Endothelial cell of umbilical vein (primary cell): ENCODE measurements around the gene CDK6. TPM values are rescaled to one million over a fixed set of nuclear protein-coding genes. Genes with fewer than 3 reads are reported as not detected.

Experiments used
- BruUV-seq: library from RNA; stranded (reverse); fragments of 400-500 nt; replicated peaks from 2 replicates; lab custom pipeline; 2021; lab: Mats Ljungman, UMichigan
- CTCF ChIA-PET: fragments of 300-600, 350-600 bp; sonication (Branson Sonifier 250); formaldehyde crosslinking; loops from one replicate; lab custom pipeline; 2021; ENCODE audit warnings: antibody characterized with exemption, inconsistent platforms; lab: Charles Lee
- POLR2A ChIA-PET: fragments of 300-600, 350-600 bp; sonication (Branson Sonifier 250); formaldehyde crosslinking; loops from one replicate; lab custom pipeline; 2021; ENCODE audit warnings: antibody characterized with exemption, inconsistent platforms; lab: Charles Lee
- DNase-seq: peaks from one replicate; pipeline ENCODE4 v3.0.0-alpha.2; 2011; ENCODE audit warnings: low read depth, low spot score
- FAIRE-seq: peaks from 2 replicates; lab custom pipeline; 2011; peaks lifted over from hg19 to GRCh38; lab: Jason Lieb, UNC
- H2AFZ ChIP-seq: 2 replicates; pipeline ENCODE4 v1.6.0; 2012; ENCODE audit warnings: low read depth, low read length, control low read depth, inconsistent platforms
- H3K27ac ChIP-seq: 2 replicates; pipeline ENCODE4 v1.5.1; 2011; ENCODE audit warnings: low read depth, mild to moderate bottlenecking, control low read depth, low read length, moderate library complexity; ENCODE audit not compliant: insufficient read depth
- H3K27me3 ChIP-seq, 2 experiments: 2 replicates each; pipeline versions ENCODE4 v1.6.0 to v1.6.1; 2011; ENCODE audit warnings: low read length in 2 of 2, mixed read lengths in 1 of 2; ENCODE audit not compliant: control insufficient read depth in 2 of 2, insufficient read depth in 2 of 2
- H3K36me3 ChIP-seq, 2 experiments: 2 replicates in 1 of 2; 3 replicates in 1 of 2; pipeline ENCODE4 v1.5.1; 2011; ENCODE audit warnings: low read length in 2 of 2, mild to moderate bottlenecking in 1 of 2, moderate library complexity in 1 of 2; ENCODE audit not compliant: control insufficient read depth in 2 of 2, insufficient read depth in 2 of 2; ENCODE audit errors: extremely low read depth in 1 of 2
- H3K4me1 ChIP-seq: 3 replicates; pipeline ENCODE4 v1.5.1; 2011; ENCODE audit warnings: mild to moderate bottlenecking, low read length; ENCODE audit not compliant: control insufficient read depth, insufficient read depth; ENCODE audit errors: extremely low read depth
- H3K4me2 ChIP-seq: 2 replicates; pipeline ENCODE4 v1.6.1; 2011; ENCODE audit warnings: low read length, control low read depth, mixed read lengths; ENCODE audit not compliant: insufficient read depth
- H3K4me3 ChIP-seq, 3 experiments: fragments of 200-600 bp in 1 of 3; sonication (generic), shearing (Covaris generic) in 1 of 3; replicated peaks in 1 of 3; 2 replicates each; pipeline ENCODE4 v1.5.1; 2011 to 2016; ENCODE audit warnings: control low read depth in 3 of 3, low read length in 3 of 3, mild to moderate bottlenecking in 2 of 3, inconsistent platforms in 1 of 3, low read depth in 1 of 3, moderate library complexity in 1 of 3; ENCODE audit not compliant: insufficient read depth in 1 of 3
- H3K79me2 ChIP-seq: 2 replicates; pipeline ENCODE4 v1.6.0; 2012; ENCODE audit warnings: low read length, inconsistent platforms; ENCODE audit not compliant: control insufficient read depth, insufficient read depth
- H3K9ac ChIP-seq: replicated peaks from 2 replicates; pipeline ENCODE3; 2011; ENCODE audit warnings: low read length, control low read depth; ENCODE audit not compliant: insufficient read depth; ENCODE audit errors: extremely low read depth
- H3K9me1 ChIP-seq: replicated peaks from 3 replicates; pipeline ENCODE4 v1.6.0; 2011; ENCODE audit warnings: mild to moderate bottlenecking, low read length; ENCODE audit not compliant: control insufficient read depth, insufficient read depth; ENCODE audit errors: extremely low read depth
- H3K9me3 ChIP-seq: replicated peaks from 2 replicates; pipeline ENCODE4 v1.5.1; 2012; ENCODE audit warnings: low read length, inconsistent platforms; ENCODE audit not compliant: control insufficient read depth, insufficient read depth
- H4K20me1 ChIP-seq: replicated peaks from 2 replicates; pipeline ENCODE3; 2011; ENCODE audit warnings: mild to moderate bottlenecking, low read length; ENCODE audit not compliant: control insufficient read depth, insufficient read depth; ENCODE audit errors: extremely low read depth
- EZH2 ChIP-seq: IDR thresholded peaks from 2 replicates; pipeline ENCODE4 v1.6.1; 2012; ENCODE audit warnings: borderline replicate concordance, low read depth, mild to moderate bottlenecking, moderate library complexity, low read length, inconsistent platforms; ENCODE audit not compliant: severe bottlenecking
- FOS ChIP-seq: IDR thresholded peaks from 2 replicates; pipeline ENCODE4 v1.6.1; 2011; ENCODE audit warnings: mild to moderate bottlenecking, low read length, moderate library complexity, borderline replicate concordance; ENCODE audit not compliant: insufficient read depth
- GATA2 ChIP-seq: IDR thresholded peaks from 2 replicates; pipeline ENCODE4 v1.7.0; 2011; ENCODE audit warnings: low read depth, mild to moderate bottlenecking, moderate library complexity, mixed read lengths, low read length; ENCODE audit not compliant: insufficient read length, insufficient read depth
- JUN ChIP-seq: IDR thresholded peaks from 2 replicates; pipeline ENCODE4 v1.6.1; 2011; ENCODE audit warnings: borderline replicate concordance, low read depth; ENCODE audit not compliant: insufficient read length, insufficient read depth
- MYC ChIP-seq: IDR thresholded peaks from one replicate; pipeline ENCODE4 v1.6.1; 2011; ENCODE audit warnings: mild to moderate bottlenecking, low read depth, low read length
- POLR2A ChIP-seq: IDR thresholded peaks from 2 replicates; pipeline ENCODE4 v1.6.1; 2012; ENCODE audit warnings: low read depth, mild to moderate bottlenecking, control low read depth, low read length
- POLR2AphosphoS5 ChIP-seq: IDR thresholded peaks from 2 replicates; pipeline ENCODE4 v1.6.1; 2012; ENCODE audit warnings: low read depth, mild to moderate bottlenecking, control low read depth, low read length, moderate library complexity; ENCODE audit not compliant: insufficient read depth
- dilution Hi-C: fragments of 300-500 bp; cut with MboI; formaldehyde crosslinking; loops from one replicate; pipeline ENCODE4 v1.15.0; 2019; ENCODE audit warnings: low sequenced_read_pairs; ENCODE audit not compliant: extremely low pct_ligation_motif_present
- intact Hi-C: fragments of 100-400 bp; cut with micrococcal nuclease; formaldehyde crosslinking; loops from one replicate; pipeline ENCODE4 v1.10.0; 2022
- polyA plus RNA-seq, 4 experiments: library from polyadenylated mRNA; depleted of rRNA in 3 of 4; stranded (reverse) in 3 of 4; unstranded in 1 of 4; fragments of >200 nt; gene quantifications; 2 replicates each; pipeline versions ENCODE4 v1.2.1 to v1.2.3, GENCODE V29; 2011 to 2012; ENCODE audit warnings: missing spikeins in 1 of 4
- total RNA-seq: library from RNA; stranded (reverse); gene quantifications from 2 replicates; pipeline ENCODE4 v1.2.3, GENCODE V29; 2021
- TF ChIP-seq, protein P1 (sequence below), 2 donors: IDR thresholded peaks; 1 replicate in 1 of 2; 2 replicates in 1 of 2; pipeline ENCODE4 v1.5.1; 2011; ENCODE audit warnings: low read length in 2 of 2, mild to moderate bottlenecking in 2 of 2, moderate library complexity in 2 of 2, control low read depth in 1 of 2, inconsistent platforms in 1 of 2, low read depth in 1 of 2; ENCODE audit not compliant: insufficient read depth in 1 of 2; ENCODE audit errors: extremely low read depth in 1 of 2
- TF ChIP-seq, protein P2 (sequence below): IDR thresholded peaks from 2 replicates; pipeline ENCODE4 v1.6.1; 2011; ENCODE audit not compliant: insufficient read depth, insufficient read length

Gene CDK6
- total and polyA plus RNA-seq, 2 donors (not counting 3 experiments of a cell fraction or from before 2014, with no cell fraction given), result 6.0 to 28.2 TPM

- Histone ChIP-seq H3K4me2 (peak overlapping the region; percentile 90), H3K79me2 (no peaks in the 10 kb centered on the region), H3K9ac (no peak overlapping the region), H3K27ac (peak overlapping the region; percentile 49), H3K4me1 (peaks cover 34% of the 10 kb centered on the region), H2AFZ (no peak overlapping the region), H3K4me3 (no peak overlapping the region), H3K27me3 (no peaks in the 10 kb centered on the region), H4K20me1 (no peaks in the 10 kb centered on the region), H3K36me3 (no peaks in the 10 kb centered on the region), H3K9me1 (no peaks in the 10 kb centered on the region), H3K9me3 (no peaks in the 10 kb centered on the region)
- intact Hi-C loops, result no loop called here
- no TSS peak for BruUV-seq
- peak; percentile 11 for DNase-seq
- ChIA-PET POLR2A (no interaction called here), CTCF (interaction anchor here (1.0 to 2.5 kb wide), 4 partner anchors 15 to 207 kb away, joined by 3 to 7 read pairs (median 4); no protein-coding TSS in a partner anchor)
- TF ChIP-seq, protein P1, sequence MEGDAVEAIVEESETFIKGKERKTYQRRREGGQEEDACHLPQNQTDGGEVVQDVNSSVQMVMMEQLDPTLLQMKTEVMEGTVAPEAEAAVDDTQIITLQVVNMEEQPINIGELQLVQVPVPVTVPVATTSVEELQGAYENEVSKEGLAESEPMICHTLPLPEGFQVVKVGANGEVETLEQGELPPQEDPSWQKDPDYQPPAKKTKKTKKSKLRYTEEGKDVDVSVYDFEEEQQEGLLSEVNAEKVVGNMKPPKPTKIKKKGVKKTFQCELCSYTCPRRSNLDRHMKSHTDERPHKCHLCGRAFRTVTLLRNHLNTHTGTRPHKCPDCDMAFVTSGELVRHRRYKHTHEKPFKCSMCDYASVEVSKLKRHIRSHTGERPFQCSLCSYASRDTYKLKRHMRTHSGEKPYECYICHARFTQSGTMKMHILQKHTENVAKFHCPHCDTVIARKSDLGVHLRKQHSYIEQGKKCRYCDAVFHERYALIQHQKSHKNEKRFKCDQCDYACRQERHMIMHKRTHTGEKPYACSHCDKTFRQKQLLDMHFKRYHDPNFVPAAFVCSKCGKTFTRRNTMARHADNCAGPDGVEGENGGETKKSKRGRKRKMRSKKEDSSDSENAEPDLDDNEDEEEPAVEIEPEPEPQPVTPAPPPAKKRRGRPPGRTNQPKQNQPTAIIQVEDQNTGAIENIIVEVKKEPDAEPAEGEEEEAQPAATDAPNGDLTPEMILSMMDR (IDR thresholded peaks at IDR 0.05; ENCODE audit: extremely low read depth in 1 of 2, insufficient read depth in 1 of 2, low read depth in 1 of 2, low read length in 2 of 2), result no peak
- no peak for TF ChIP-seq POLR2A
- TF ChIP-seq, protein P2, sequence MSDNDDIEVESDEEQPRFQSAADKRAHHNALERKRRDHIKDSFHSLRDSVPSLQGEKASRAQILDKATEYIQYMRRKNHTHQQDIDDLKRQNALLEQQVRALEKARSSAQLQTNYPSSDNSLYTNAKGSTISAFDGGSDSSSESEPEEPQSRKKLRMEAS, result no peak
- TF ChIP-seq FOS, result no peak
- TF ChIP-seq MYC, result no peak
- TF ChIP-seq EZH2, result no peak
- TF ChIP-seq JUN, result no peak
- no peak for TF ChIP-seq GATA2
- TF ChIP-seq POLR2AphosphoS5, result no peak
- dilution Hi-C loops, result no loop called here
- FAIRE-seq, result no peak
These were observed 210.0 kb downstream of the CDK6 start for GRCh38 chr7:92626281-92626809.
